Measurements from ENCODE around the gene MARK3. TPM values are rescaled to one million over a fixed set of nuclear protein-coding genes. Genes with fewer than 3 reads are reported as not detected.

Gene MARK3
- total RNA-seq, 1 experiment from 2014 or later: 78.0 TPM

DNA sequence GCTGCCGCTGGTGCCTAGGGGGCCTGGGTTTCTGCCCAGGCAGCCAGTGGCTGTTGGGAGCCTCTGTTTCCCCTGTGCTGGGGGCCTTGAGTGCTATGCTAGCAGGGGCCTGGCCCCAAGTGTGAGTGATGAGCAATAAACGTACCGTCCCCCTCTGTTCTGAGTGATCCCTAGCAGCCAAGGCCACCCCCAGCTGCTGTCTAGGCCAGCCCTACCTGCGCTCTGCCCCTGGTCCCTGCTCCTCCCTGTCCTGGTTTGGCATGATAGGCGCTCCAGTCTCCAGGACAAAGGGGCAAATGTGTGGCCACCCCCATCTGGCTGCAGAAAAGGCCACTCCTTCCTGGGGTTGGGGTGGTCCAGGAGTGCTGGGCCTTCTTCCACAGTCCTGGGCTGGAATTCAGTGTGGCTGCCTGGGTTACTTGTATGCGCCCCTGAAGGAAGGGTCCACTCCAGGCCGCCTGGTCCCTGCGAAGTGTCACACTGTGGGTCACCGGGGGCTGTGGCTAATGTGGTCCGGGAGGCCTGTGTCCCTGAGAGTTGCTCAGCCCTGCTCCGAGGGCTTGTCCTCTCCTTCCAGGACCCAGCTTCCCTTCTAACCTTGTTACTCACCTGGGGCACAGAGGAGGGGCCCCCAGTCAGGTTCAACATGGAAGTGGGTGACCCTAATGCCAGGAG is 150.8 kb downstream of the MARK3 start:
- no TSS peak for BruUV-seq (replicated peaks)
- Mint-ChIP-seq H3K4me1 (ENCODE audit: low read depth, unreplicated experiment) (no peaks in the 10 kb centered on the region), H3K9me3 (ENCODE audit: unreplicated experiment) (no peaks in the 10 kb centered on the region), H3K27me3 (ENCODE audit: insufficient read depth, unreplicated experiment) (no peaks in the 10 kb centered on the region), H3K4me3 (ENCODE audit: unreplicated experiment) (no peak overlapping the region), H3K27ac (ENCODE audit: unreplicated experiment) (no peak overlapping the region), H3K36me3 (ENCODE audit: insufficient read depth, unreplicated experiment) (peaks cover 11% of the 10 kb centered on the region)
- Histone ChIP-seq H3K27me3 (replicated peaks; ENCODE audit: control insufficient read depth, insufficient read depth, low read length) (no peaks in the 10 kb centered on the region), H3K4me3 (ENCODE audit: low read depth, low read length) (no peak overlapping the region), H3K9me3 (no peaks in the 10 kb centered on the region), H3K4me1 (no peaks in the 10 kb centered on the region), H3K36me3 (ENCODE audit: control insufficient read depth, insufficient read depth, low read length) (peaks cover 2% of the 10 kb centered on the region; the same call in 1 of the 2 replicates)
- ChIA-PET POLR2A (no interaction called here), CTCF (interaction anchor here (1.2 to 1.7 kb wide), 2 partner anchors 11 to 17 kb away, joined by 4 to 5 read pairs; no protein-coding TSS in a partner anchor)
- intact Hi-C loops (cut with micrococcal nuclease; ENCODE audit: unreplicated experiment): no loop called here
- TF ChIP-seq, protein P1, sequence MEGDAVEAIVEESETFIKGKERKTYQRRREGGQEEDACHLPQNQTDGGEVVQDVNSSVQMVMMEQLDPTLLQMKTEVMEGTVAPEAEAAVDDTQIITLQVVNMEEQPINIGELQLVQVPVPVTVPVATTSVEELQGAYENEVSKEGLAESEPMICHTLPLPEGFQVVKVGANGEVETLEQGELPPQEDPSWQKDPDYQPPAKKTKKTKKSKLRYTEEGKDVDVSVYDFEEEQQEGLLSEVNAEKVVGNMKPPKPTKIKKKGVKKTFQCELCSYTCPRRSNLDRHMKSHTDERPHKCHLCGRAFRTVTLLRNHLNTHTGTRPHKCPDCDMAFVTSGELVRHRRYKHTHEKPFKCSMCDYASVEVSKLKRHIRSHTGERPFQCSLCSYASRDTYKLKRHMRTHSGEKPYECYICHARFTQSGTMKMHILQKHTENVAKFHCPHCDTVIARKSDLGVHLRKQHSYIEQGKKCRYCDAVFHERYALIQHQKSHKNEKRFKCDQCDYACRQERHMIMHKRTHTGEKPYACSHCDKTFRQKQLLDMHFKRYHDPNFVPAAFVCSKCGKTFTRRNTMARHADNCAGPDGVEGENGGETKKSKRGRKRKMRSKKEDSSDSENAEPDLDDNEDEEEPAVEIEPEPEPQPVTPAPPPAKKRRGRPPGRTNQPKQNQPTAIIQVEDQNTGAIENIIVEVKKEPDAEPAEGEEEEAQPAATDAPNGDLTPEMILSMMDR (IDR thresholded peaks at IDR 0.05; ENCODE audit: insufficient read depth in 1 of 2, low read depth in 1 of 2, low read length in 1 of 2, severe bottlenecking in 1 of 2, unreplicated experiment in 1 of 2): no peak
- no peak for DNase-seq

DNA sequence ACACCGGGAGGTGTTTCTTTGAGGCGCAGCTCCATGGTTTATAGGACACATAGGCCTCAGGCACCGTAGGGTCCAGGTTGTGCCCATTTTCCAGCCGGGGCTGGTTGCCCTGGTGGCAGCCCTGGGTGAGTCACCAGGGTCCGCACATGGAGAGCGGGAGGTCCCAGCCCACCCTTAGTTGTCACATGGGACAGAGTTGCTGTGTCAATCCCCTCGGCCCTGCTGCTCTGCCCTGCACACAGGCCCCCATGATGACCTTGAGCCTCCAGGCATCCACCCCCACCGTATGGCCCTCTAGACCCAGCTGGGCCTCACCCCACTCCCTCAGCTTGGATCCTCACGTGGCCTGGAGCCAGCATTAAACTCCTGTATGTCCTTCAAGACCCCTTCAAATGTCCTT is 151.5 kb downstream of the MARK3 start:
- Mint-ChIP-seq H3K27ac (ENCODE audit: unreplicated experiment) (no peak overlapping the region), H3K36me3 (ENCODE audit: insufficient read depth, unreplicated experiment) (peaks cover 16% of the 10 kb centered on the region), H3K9me3 (ENCODE audit: unreplicated experiment) (no peaks in the 10 kb centered on the region), H3K4me3 (ENCODE audit: unreplicated experiment) (no peak overlapping the region), H3K27me3 (ENCODE audit: insufficient read depth, unreplicated experiment) (no peaks in the 10 kb centered on the region), H3K4me1 (ENCODE audit: low read depth, unreplicated experiment) (no peaks in the 10 kb centered on the region)
- TF ChIP-seq, protein P1 (IDR thresholded peaks at IDR 0.05; ENCODE audit: insufficient read depth in 1 of 2, low read depth in 1 of 2, low read length in 1 of 2, severe bottlenecking in 1 of 2, unreplicated experiment in 1 of 2): no peak
- Histone ChIP-seq H3K4me1 (no peaks in the 10 kb centered on the region), H3K36me3 (ENCODE audit: control insufficient read depth, insufficient read depth, low read length) (peaks cover 2% of the 10 kb centered on the region; the same call in 1 of the 2 replicates), H3K9me3 (no peaks in the 10 kb centered on the region), H3K27me3 (replicated peaks; ENCODE audit: control insufficient read depth, insufficient read depth, low read length) (no peaks in the 10 kb centered on the region), H3K4me3 (ENCODE audit: low read depth, low read length) (no peak overlapping the region)
- CTCF ChIA-PET: interaction anchor here (1.7 kb wide), 1 partner anchor 18 kb away, joined by 4 read pairs; no protein-coding TSS in a partner anchor
- intact Hi-C loops (cut with micrococcal nuclease; ENCODE audit: unreplicated experiment): no loop called here
- no TSS peak for BruUV-seq (replicated peaks)
- DNase-seq: no peak
- POLR2A ChIA-PET: no interaction called here

DNA sequence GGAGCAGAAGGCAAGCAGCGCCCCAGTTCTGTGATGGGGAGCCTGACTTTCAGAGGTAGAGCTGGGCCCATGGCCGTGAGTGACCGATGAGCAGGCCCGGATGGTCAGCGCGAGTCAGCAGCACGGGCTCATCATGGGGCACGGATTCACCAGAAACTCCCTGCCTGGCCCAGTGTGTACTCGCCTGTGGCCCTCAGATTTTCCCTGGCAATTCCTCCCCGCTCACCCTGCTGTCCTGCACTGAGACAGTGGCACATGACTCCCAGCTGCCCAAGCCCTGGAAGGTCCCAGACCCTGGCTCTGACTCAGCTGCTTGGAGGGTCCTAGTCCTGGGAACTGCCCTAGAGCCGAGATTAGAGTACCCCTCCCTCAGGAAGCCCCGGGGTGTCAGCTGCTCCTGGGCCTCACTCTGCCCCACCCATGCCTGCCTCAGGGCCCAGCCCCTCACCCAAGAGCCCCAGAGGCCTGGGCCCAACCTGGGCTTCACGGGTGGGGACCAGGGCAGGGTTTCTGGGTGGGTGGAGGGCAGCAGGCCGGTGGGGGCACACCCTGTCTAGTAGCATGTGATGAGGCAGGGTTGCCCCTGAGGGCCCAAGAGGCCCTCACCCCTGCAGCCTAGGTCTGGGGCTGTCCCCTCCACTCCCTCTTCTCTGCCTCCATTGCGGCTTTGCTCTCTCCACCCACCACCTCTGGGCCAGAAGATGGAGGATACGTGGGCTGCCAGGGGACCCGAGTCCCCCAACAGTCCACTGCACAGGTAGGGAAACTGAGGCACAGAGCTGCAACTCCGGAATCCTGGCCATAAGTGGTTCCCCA is 152.2 kb downstream of the MARK3 start:
- BruUV-seq (replicated peaks): no TSS peak
- ChIA-PET POLR2A (interaction anchor here (0.6 kb wide), 1 partner anchor 166 kb away, joined by 3 read pairs; no protein-coding TSS in a partner anchor), CTCF (interaction anchor here (1.7 kb wide), 1 partner anchor 19 kb away, joined by 4 read pairs; no protein-coding TSS in a partner anchor)
- H3K36me3 Mint-ChIP-seq (ENCODE audit: insufficient read depth, unreplicated experiment): peaks cover 16% of the 10 kb centered on the region
- peaks cover under 1% of the 10 kb centered on the region; the same call in 1 of the 2 replicates for H3K4me1 ChIP-seq
- H3K9me3 ChIP-seq: no peaks in the 10 kb centered on the region
- H3K4me3 Mint-ChIP-seq (ENCODE audit: unreplicated experiment): no peak overlapping the region
- H3K27me3 ChIP-seq (replicated peaks; ENCODE audit: control insufficient read depth, insufficient read depth, low read length): no peaks in the 10 kb centered on the region
- H3K36me3 ChIP-seq (ENCODE audit: control insufficient read depth, insufficient read depth, low read length): peaks cover under 1% of the 10 kb centered on the region; the same call in 1 of the 2 replicates
- TF ChIP-seq, protein P1 (IDR thresholded peaks at IDR 0.05; ENCODE audit: insufficient read depth in 1 of 2, low read depth in 1 of 2, low read length in 1 of 2, severe bottlenecking in 1 of 2, unreplicated experiment in 1 of 2): no peak
- no peak overlapping the region for H3K4me3 ChIP-seq (ENCODE audit: low read depth, low read length)
- intact Hi-C loops (cut with micrococcal nuclease; ENCODE audit: unreplicated experiment): no loop called here
- H3K9me3 Mint-ChIP-seq (ENCODE audit: unreplicated experiment): no peaks in the 10 kb centered on the region
- H3K27ac Mint-ChIP-seq (ENCODE audit: unreplicated experiment): no peak overlapping the region
- H3K4me1 Mint-ChIP-seq (ENCODE audit: low read depth, unreplicated experiment): no peaks in the 10 kb centered on the region
- DNase-seq: no peak
- H3K27me3 Mint-ChIP-seq (ENCODE audit: insufficient read depth, unreplicated experiment): no peaks in the 10 kb centered on the region

Data from Caco-2 (cell line).